Measurements from ENCODE around the gene PHLDB1.

Gene PHLDB1

GRCh38 chr11:118622376-118623268 is 15.2 kb downstream of the PHLDB1 start:
- DNase-seq, result peak; percentile 96

- DNase-seq, result peak; percentile 82
Measured at GRCh38 chr11:118623269-118623655, 15.8 kb downstream of the PHLDB1 start.

- no peak for DNase-seq
Measured at GRCh38 chr11:118625036-118625690, 17.7 kb downstream of the PHLDB1 start.

GRCh38 chr11:118625976-118626375 is 18.6 kb downstream of the PHLDB1 start:
- no peak for DNase-seq

GRCh38 chr11:118627566-118627965 is 20.2 kb downstream of the PHLDB1 start:
- no peak for DNase-seq

GRCh38 chr11:118628031-118628430 is 20.6 kb downstream of the PHLDB1 start:
- no peak for DNase-seq

- no peak for DNase-seq
Measured at GRCh38 chr11:118628432-118628831, 21.0 kb downstream of the PHLDB1 start.

- no peak for DNase-seq
Measured at GRCh38 chr11:118628861-118629549, 21.6 kb downstream of the PHLDB1 start.

- DNase-seq, result no peak
Measured at GRCh38 chr11:118629761-118630661, 22.6 kb downstream of the PHLDB1 start.

- no peak for DNase-seq
Measured at GRCh38 chr11:118631142-118631909, 23.9 kb downstream of the PHLDB1 start.

- no peak for DNase-seq
Measured at GRCh38 chr11:118632577-118633318, 25.3 kb downstream of the PHLDB1 start.

GRCh38 chr11:118633319-118633690 is 25.9 kb downstream of the PHLDB1 start:
- no peak for DNase-seq

GRCh38 chr11:118633979-118634378 is 26.6 kb downstream of the PHLDB1 start:
- DNase-seq, result no peak

GRCh38 chr11:118634431-118635236 is 27.2 kb downstream of the PHLDB1 start:
- DNase-seq, result no peak

GRCh38 chr11:118635237-118635591 is 27.8 kb downstream of the PHLDB1 start:
- no peak for DNase-seq

GRCh38 chr11:118635642-118636041 is 28.2 kb downstream of the PHLDB1 start:
- DNase-seq, result no peak

GRCh38 chr11:118636569-118637290 is 29.3 kb downstream of the PHLDB1 start:
- no peak for DNase-seq

GRCh38 chr11:118638726-118639125 is 31.3 kb downstream of the PHLDB1 start:
- no peak for DNase-seq

- no peak for DNase-seq
Measured at GRCh38 chr11:118639899-118640298, 32.5 kb downstream of the PHLDB1 start.
